Measurements from ENCODE around the gene RPS6KA1. TPM values are rescaled to one million over a fixed set of nuclear protein-coding genes. Genes with fewer than 3 reads are reported as not detected.

The RPS6KA1 gene
- total and polyA plus RNA-seq, 7 donors = 0.88 to 3.0 (median 2.5) TPM

DNA sequence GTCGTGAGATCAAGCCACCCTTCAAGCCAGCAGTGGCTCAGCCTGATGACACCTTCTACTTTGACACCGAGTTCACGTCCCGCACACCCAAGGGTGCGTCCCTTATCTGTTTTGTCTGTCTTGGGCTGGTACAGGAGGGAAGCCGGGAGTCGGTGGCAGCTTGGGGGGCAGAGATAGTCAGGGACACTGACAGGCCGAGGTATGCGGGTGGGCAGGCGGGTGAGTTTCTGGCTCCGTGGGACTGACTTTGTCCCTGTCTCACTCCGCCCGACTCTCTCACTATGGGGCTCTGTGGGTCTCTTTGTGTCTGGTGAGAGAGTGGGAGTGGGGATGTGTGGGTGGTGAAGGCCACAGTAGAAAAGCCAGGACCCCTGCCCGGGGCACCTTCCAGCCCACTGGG is 27.4 kb downstream of the RPS6KA1 start:
- H3K9me3 ChIP-seq = no peaks in the 10 kb centered on the region
- no peaks in the 10 kb centered on the region for H3K36me3 ChIP-seq (ENCODE audit: insufficient read depth in 1 of 2, low read depth in 1 of 2)
- no peaks in the 10 kb centered on the region for H3K27me3 ChIP-seq (ENCODE audit: insufficient read depth in 3 of 3, low read length in 2 of 3)
- DNase-seq = no peak
- no peak overlapping the region for H3K27ac ChIP-seq
- intact Hi-C loops (cut with DNase I) = no loop called here
- no peaks in the 10 kb centered on the region for H3K4me1 ChIP-seq
- ATAC-seq = no peak
- TF ChIP-seq, protein P1, sequence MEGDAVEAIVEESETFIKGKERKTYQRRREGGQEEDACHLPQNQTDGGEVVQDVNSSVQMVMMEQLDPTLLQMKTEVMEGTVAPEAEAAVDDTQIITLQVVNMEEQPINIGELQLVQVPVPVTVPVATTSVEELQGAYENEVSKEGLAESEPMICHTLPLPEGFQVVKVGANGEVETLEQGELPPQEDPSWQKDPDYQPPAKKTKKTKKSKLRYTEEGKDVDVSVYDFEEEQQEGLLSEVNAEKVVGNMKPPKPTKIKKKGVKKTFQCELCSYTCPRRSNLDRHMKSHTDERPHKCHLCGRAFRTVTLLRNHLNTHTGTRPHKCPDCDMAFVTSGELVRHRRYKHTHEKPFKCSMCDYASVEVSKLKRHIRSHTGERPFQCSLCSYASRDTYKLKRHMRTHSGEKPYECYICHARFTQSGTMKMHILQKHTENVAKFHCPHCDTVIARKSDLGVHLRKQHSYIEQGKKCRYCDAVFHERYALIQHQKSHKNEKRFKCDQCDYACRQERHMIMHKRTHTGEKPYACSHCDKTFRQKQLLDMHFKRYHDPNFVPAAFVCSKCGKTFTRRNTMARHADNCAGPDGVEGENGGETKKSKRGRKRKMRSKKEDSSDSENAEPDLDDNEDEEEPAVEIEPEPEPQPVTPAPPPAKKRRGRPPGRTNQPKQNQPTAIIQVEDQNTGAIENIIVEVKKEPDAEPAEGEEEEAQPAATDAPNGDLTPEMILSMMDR (IDR thresholded peaks at IDR 0.05) = no peak
- 93 to 94% (median 94%) methylated on average over 14 of the region's 14 CpGs for WGBS, 3 donors
- H3K4me3 ChIP-seq = no peak overlapping the region

DNA sequence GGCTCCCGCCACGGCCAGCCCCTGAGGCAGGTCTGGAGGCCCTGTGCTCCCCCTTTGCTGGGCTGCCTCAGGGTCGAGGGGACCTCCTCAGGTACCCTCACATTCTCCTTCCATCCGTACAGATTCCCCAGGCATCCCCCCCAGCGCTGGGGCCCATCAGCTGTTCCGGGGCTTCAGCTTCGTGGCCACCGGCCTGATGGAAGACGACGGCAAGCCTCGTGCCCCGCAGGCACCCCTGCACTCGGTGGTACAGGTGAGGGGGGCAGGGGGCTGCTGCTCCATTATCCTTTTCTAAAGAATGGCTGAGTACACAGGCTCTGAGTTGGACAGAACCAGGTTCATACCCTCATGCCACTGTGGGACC is 29.1 kb downstream of the RPS6KA1 start:
- Histone ChIP-seq H3K9me3 (no peaks in the 10 kb centered on the region), H3K36me3 (ENCODE audit: insufficient read depth in 1 of 2, low read depth in 1 of 2) (no peaks in the 10 kb centered on the region), H3K27ac (no peak overlapping the region), H3K27me3 (ENCODE audit: insufficient read depth in 3 of 3, low read length in 2 of 3) (no peaks in the 10 kb centered on the region), H3K4me1 (no peaks in the 10 kb centered on the region), H3K4me3 (no peak overlapping the region)
- intact Hi-C loops (cut with DNase I) = no loop called here
- 78 to 85% (median 81%) methylated on average over 11 to 13 of the region's 13 CpGs for WGBS, 3 donors
- TF ChIP-seq, protein P1 (IDR thresholded peaks at IDR 0.05) = no peak
- ATAC-seq = no peak
- no peak for DNase-seq

DNA sequence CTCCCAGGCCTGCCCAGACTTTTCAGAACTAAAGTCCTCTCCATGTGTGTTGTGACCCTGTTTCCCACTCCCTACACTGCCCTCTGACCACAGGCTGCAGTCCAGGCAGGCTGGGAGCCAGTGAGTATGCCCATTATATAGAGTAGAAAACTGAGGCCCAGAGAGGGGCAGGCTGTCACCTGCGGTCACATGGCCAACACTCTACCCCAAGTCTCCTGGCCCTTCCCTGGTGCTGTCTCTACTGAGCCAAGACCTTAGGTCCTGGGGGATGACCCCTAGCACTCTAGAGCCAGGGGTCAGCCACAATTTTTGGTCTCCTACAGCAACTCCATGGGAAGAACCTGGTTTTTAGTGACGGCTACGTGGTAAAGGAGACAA is 30.8 kb downstream of the RPS6KA1 start:
- no peaks in the 10 kb centered on the region for H3K4me1 ChIP-seq
- DNase-seq (no peak), ATAC-seq (no peak)
- H3K27me3 ChIP-seq (ENCODE audit: insufficient read depth in 3 of 3, low read length in 2 of 3) = no peaks in the 10 kb centered on the region
- TF ChIP-seq, protein P1 (IDR thresholded peaks at IDR 0.05) = no peak
- H3K27ac ChIP-seq = no peak overlapping the region
- intact Hi-C loops (cut with DNase I) = no loop called here
- no peaks in the 10 kb centered on the region for H3K9me3 ChIP-seq
- WGBS, 3 donors = 81 to 98% (median 97%) methylated on average over 3 of the region's 3 CpGs
- H3K36me3 ChIP-seq (ENCODE audit: insufficient read depth in 1 of 2, low read depth in 1 of 2) = no peaks in the 10 kb centered on the region
- no peak overlapping the region for H3K4me3 ChIP-seq

DNA sequence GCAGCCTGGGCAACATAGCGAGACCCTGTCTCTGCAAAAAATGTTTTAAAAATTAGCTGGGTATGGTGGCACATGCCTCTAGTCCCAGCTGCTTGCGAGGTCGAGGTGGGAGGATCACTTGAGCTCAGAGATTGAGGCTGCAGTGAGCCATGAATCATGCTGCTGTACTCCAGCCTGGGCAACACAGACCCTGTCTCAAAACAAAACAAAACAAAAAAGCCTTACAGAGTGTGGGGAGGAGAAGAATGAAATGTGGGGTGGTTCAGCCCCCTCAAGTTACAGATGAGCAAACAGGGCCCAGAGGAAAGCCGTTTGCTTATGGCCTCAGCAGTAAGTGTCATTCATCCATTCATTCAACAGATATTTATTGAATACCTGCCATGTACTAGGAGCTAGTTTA is 40.7 kb downstream of the RPS6KA1 start:
- DNase-seq (no peak), ATAC-seq (no peak)
- H3K9me3 ChIP-seq = no peaks in the 10 kb centered on the region
- no peak overlapping the region for H3K27ac ChIP-seq
- no peaks in the 10 kb centered on the region for H3K4me1 ChIP-seq
- H3K36me3 ChIP-seq (ENCODE audit: insufficient read depth in 1 of 2, low read depth in 1 of 2) = no peaks in the 10 kb centered on the region
- H3K27me3 ChIP-seq (ENCODE audit: insufficient read depth in 3 of 3, low read length in 2 of 3) = no peaks in the 10 kb centered on the region
- H3K4me3 ChIP-seq = no peak overlapping the region
- 81 to 89% (median 89%) methylated on average over 4 of the region's 4 CpGs for WGBS, 3 donors
- intact Hi-C loops (cut with DNase I) = no loop called here
- TF ChIP-seq, protein P1 (IDR thresholded peaks at IDR 0.05) = no peak

GRCh38 chr1:26571381-26571780 is 41.8 kb downstream of the RPS6KA1 start:
- no peak for ATAC-seq
- no peak overlapping the region for H3K4me3 ChIP-seq
- no peak overlapping the region for H3K27ac ChIP-seq
- WGBS, 3 donors = 67 to 79% (median 72%) methylated on average over 8 of the region's 8 CpGs
- TF ChIP-seq, protein P1 (IDR thresholded peaks at IDR 0.05) = no peak
- no peaks in the 10 kb centered on the region for H3K36me3 ChIP-seq (ENCODE audit: insufficient read depth in 1 of 2, low read depth in 1 of 2)
- H3K9me3 ChIP-seq = no peaks in the 10 kb centered on the region
- DNase-seq = no peak
- intact Hi-C loops (cut with DNase I) = no loop called here
- H3K27me3 ChIP-seq (ENCODE audit: insufficient read depth in 3 of 3, low read length in 2 of 3) = no peaks in the 10 kb centered on the region
- no peaks in the 10 kb centered on the region for H3K4me1 ChIP-seq

Data from psoas muscle (tissue), 8 donors.